A375 (cell line): Measurements from ENCODE around the gene REEP6. TPM values are rescaled to one million over a fixed set of nuclear protein-coding genes. Genes with fewer than 3 reads are reported as not detected.

Source experiments
- total RNA-seq: library from RNA; depleted of rRNA; stranded (reverse); fragments of >200 nt; shearing (Covaris generic); gene quantifications from 2 replicates; pipeline ENCODE4 v1.2.3, GENCODE V29; 2014; rRNA removed

Gene REEP6
- 3.8 and 4.6 TPM in 2 replicates for total RNA-seq

DNA sequence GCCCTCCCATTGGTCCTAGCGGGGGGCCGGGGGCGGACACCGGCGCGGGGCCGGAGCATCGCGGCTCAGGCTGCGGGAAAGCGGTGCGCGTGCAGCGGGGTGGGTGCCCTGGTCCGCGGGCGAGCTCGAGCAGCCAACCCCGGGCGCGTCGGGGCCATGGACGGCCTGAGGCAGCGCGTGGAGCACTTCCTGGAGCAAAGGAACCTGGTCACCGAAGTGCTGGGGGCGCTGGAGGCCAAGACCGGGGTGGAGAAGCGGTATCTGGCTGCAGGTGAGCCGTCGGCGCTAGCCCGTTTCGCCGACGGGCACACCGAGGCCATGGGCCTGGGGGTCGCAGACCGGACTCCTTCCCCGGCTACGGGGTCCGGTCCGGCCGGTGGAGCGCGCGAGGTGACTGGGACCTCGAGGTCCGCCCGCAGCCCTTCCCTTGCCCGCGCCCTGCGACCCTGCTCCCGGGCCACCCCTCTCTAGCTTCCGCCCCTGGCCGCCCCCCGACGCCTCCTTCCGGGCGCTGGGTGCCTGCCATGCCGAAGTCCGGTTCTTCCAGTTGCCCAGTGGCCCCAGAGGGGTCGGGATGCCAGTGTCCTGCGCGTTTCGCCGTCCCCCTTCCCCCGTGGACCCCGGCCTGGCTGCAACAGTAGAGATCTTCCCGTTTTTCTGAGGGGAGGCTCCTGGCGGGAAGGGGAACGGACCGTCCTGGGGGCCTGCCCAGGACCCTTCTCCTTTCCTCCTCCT, at the start of gene REEP6:
Gene REEP6, plus strand, starts transcription at position 68 of the 735 bp plus-strand sequence. Its CDS starts 89 bp downstream, at position 157.

DNA sequence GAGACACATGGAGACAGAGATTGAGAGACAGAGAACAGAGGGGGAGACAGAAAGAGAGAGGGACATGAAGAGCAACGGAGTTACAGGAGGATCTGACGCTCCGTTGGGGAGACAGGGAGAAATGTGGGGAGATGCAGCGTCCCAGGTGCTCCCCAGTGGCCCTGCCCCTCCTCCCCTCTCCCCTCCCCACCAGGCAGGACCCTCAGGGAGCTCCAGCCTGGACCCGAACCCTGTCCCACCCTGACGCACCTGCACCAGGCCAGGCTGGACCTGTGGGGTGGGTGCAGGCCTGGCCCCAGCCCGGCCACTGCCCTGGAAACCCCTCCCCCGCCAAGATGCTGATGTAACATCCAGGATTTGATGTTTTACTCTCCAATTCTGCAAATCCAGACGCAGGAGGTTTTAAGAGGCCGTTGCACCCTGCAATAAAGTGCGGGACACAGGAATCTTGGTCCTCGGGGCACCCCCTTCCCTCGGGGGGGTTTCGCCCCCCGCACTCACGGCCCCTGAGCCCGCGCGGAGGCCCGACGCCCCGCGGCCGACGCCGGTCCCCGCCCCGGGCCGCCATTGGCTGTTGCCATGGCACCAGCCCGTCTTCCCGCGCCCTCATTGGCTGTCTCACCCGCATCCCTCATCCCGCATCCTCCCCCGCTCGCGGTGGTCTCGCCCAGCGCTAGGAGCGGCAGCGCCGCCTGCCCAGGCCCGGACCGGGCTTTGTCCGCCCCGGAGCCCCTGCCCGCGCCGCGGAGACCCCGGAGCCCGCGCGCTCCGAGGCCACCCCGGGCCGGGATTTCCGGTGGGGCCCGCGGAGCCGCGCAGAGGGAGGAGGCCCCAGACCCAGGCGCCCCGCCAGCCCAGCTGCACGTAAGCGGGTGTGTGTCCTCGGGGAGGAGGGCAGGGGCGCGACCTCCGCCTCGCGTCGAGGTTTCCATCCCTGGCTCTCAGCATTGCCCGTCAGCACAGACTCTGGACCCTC, 41.2 kb upstream of the REEP6 start, which contains the start of gene APC2:
Gene APC2, plus strand, starts transcription at position 655 of the 976 bp plus-strand sequence. CDS start 2,881 bp downstream, outside the sequence.

DNA sequence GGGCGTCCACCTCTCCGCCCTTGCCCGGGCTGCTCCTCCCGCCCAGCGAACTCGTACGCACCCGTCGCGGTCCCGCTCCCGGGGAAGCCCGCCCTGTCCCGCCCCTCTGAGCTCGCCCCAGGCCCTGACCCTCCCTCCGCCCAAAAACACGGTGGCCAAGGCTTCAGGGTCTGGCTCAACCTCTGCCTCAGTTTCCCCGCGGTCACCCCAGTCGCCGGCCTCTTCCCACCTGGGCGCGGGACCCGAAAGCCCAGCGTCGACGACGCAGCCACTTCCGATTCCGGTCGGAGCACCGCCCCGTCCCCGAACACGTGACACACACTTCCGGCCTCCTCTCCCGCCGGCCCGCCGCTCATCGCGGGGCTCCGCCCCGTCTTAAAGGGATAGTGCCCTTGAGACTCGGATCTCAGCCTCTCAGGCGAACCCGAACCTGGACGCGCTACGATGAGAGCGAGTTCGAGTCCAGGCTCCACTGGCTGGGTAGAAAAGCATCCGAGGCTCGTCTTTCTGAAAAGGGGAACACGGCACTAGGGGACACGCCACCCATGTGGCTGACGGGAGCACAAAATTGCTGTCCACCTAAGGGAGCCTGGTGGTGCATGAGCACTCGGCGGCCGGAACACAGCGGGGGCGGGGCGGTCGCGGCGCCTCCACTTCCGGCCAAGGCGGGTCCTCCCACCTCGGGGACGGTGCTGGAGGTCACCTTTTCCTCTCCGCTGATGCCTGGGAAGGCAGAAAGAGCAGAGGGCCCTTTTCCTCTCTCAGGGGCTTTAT, 11.9 kb upstream of the REEP6 start, which contains the start of gene C19orf25:
Gene C19orf25, minus strand, starts transcription at position 282 of the 774 bp plus-strand sequence. CDS start 312 bp downstream, outside the sequence.

DNA sequence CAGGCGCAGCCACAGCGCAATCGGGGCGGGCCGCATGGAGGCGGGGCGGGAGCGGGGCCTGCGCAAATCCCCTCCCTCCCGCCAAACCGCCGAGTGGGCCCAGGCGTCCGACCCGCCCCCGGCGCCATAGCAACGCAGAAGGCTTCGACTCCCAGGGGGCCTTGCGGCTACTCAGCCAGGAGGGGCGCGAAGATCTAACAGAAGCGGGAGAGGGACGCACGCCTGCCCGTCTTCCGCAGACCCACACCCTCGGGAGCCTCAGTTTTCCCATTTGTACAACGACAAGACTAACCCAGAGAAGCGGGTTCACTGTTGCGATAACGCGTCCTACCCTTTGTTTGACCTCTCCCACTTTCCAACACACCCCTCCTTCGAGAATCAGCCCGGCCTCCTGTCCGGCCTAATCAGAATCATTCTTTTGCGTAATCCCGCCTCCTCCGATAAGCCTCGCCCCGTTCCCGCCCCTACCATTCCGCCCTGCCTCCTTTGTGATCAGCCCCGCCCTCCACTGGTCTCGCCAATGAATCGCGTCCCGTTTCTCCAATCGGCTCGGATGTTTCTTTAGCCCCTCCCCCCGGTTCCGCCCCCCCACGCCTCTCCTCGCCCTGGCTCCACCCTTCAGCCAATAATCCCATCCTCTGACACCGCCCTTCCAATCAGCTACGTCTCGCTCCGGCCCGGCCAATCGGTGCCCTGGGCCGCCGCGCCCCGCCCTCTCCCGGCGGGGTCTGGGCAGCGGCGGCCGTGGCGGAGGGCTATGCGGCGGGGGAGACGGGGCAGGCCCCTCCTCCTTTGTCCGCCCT, 469 bp upstream of the REEP6 start, which contains the start of gene PCSK4:
Gene PCSK4, minus strand, starts transcription at position 40 of the 803 bp plus-strand sequence. Its CDS starts 4 bp downstream, at position 36.

DNA sequence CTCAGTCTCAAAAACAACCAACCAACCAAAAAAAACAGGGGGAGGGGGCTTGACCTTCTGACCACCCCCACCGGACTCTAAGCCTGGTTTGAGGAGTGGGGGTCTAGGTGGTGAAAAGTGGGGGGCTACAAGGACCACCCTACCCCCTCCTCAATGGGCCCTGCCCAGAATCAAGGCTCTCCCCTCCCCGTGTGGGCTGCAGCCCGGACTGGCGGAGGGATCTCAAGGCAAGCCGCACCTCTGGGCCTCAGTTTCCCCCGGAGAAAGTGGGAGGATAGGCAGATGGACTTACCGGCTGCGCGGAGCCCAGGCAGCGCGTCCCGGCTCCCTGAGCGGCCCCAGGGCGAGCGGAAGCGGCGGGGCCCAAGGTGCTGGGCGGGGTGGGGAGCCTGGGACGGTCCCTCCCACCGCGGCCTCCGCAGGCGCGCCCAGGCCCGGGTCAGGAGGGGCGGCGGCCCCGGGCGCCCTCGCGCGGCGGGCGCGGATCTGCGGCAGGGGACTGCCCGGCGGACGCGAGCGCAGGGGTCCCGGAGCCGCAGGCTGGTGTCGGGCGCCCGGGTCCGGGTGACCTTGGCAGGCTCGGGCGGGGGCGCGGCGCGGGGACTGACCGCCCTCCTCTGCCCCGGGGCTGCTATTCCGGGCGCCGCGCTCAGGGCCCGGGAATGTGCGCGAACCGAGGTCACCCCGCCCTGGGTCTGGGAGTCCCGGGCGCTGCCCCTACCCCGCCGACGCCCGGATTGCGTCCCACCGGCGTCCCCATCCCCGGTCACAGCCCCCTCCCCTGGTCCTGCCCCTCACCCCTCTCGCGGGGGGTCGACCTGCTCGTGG, 21.9 kb downstream of the REEP6 start, which contains the start of gene ADAMTSL5:
Gene ADAMTSL5, minus strand, starts transcription at position 349 of the 828 bp plus-strand sequence. CDS start 2,076 bp downstream, outside the sequence.

DNA sequence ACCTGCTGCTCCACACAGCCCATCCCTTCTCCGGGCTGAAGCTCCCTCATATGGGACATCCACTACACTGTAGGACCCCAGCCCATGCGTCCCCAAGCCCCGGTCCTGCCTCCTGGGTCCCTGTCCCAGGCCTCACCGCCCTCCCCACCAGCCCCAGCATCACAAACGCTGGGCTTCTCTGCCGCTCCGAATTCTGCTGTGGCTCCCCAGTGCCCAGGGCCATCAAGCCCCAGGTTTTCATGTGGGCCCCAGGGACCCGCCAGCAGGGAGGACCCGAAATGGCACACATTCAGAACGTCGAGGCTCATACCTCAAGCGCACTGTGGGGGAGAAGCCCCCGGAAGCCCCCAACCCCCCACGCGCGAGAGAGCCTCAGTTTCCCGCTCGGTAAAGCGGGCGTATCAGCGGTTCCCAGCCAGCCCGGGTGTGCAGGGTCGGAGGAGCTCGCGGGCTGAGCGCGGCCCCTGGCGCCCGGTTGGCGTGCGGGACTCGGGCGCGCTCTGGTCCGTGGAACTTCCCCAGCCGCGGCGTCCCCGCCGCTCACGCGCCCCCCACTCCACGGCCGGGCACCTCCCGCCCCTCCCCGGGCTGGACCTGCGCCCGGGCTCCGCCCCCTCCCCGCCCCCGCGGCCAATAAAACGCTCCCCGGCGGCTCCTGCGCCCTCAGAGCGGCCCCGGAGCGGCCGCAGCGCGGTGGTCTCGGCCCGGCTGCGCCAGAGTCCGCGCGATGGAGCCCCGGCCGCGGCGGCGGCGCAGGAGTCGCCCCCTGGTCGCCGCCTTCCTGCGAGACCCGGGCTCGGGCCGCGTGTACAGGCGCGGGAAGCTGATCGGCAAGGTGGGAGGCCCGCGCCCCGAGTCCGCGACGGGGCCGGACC, 32.7 kb downstream of the REEP6 start, which contains the start of gene PLK5:
Gene PLK5, plus strand, starts transcription at position 666 of the 875 bp plus-strand sequence. CDS start 2,920 bp downstream, outside the sequence.

Other genes starting within 250 kb of the REEP6 start
- 58.3 and 78.6 TPM in 2 replicates for gene ATP5F1D, start 249.4 kb upstream of the REEP6 start, total RNA-seq
- gene MIDN, start 242.6 kb upstream of the REEP6 start, total RNA-seq, result 11.2 and 13.6 TPM in 2 replicates
- gene CIRBP, start 221.8 kb upstream of the REEP6 start, total RNA-seq, result 180 and 209 TPM in 2 replicates
- gene FAM174C, start 215.7 kb upstream of the REEP6 start, total RNA-seq, result 50.3 and 76.0 TPM in 2 replicates
- not detected in 2 replicates for gene EFNA2, start 205.3 kb upstream of the REEP6 start, total RNA-seq
- 80.9 and 92.5 TPM in 2 replicates for gene NDUFS7, start 107.3 kb upstream of the REEP6 start, total RNA-seq
- gene GAMT, start 89.6 kb upstream of the REEP6 start, total RNA-seq, result 47.7 and 51.0 TPM in 2 replicates
- gene DAZAP1, start 83.6 kb upstream of the REEP6 start, total RNA-seq, result 154 and 161 TPM in 2 replicates
- gene RPS15, start 52.8 kb upstream of the REEP6 start, total RNA-seq, result 1,695 and 1,967 TPM in 2 replicates
- gene APC2, start 41.1 kb upstream of the REEP6 start, total RNA-seq, result 0.45 and 1.1 TPM in 2 replicates
- gene C19orf25, start 12.0 kb upstream of the REEP6 start, total RNA-seq, result 31.7 and 31.9 TPM in 2 replicates
- gene PCSK4, start 831 bp upstream of the REEP6 start, total RNA-seq, result 0.98 and 1.6 TPM in 2 replicates
- gene ADAMTSL5, start 21.8 kb downstream of the REEP6 start, total RNA-seq, result 2.3 and 3.8 TPM in 2 replicates
- not detected in 2 replicates for gene PLK5, start 32.9 kb downstream of the REEP6 start, total RNA-seq
- gene MEX3D, start 77.1 kb downstream of the REEP6 start, total RNA-seq, result 19.7 and 20.0 TPM in 2 replicates
- 122 and 131 TPM in 2 replicates for gene MBD3, start 101.7 kb downstream of the REEP6 start, total RNA-seq
- gene UQCR11, start 114.3 kb downstream of the REEP6 start, total RNA-seq, result 119 and 125 TPM in 2 replicates
- gene TCF3, start 161.4 kb downstream of the REEP6 start, total RNA-seq, result 52.3 and 56.0 TPM in 2 replicates